Adrenal gland (tissue), 5 donors: ENCODE data around the gene DCTPP1.

Source experiments
- CTCF ChIP-seq, 6 experiments: fragments of 450-650 bp in 4 of 6; fragments of 200-600 bp in 2 of 6; sonication (generic) in 1 of 6; IDR thresholded peaks; 1 replicate in 5 of 6; 2 replicates in 1 of 6; pipeline versions ENCODE4 v1.5.1 to v1.8.0; 2016 to 2021; ENCODE audit warnings: antibody characterized with exemption in 6 of 6, mild to moderate bottlenecking in 2 of 6, moderate library complexity in 1 of 6
- POLR2A ChIP-seq, 2 donors: fragments of 450-650 bp; IDR thresholded peaks; one replicate each; pipeline ENCODE4 v1.6.1; 2017; ENCODE audit warnings: antibody characterized with exemption in 2 of 2, mild to moderate bottlenecking in 2 of 2, moderate library complexity in 1 of 2
- donor health status: DM: no; HTN: no; CAD: no.

- TF ChIP-seq CTCF (IDR thresholded peaks at IDR 0.05) (peak in 4 of 6 experiments; percentile 25 to 62 (median 52)), POLR2A (IDR thresholded peaks at IDR 0.05) (peak in 1 of 2 donors; percentile 50)
Measured at GRCh38 chr16:30395155-30395991, 34.5 kb downstream of the DCTPP1 start, which contains the start of gene ZNF48.
